WTC11 (cell line): ENCODE measurements around the gene RNF152.

Source experiments
- CREB1 ChIP-seq: sonication (generic); formaldehyde crosslinking; IDR thresholded peaks from 2 replicates; pipeline ENCODE4 v1.8.0; 2023; ENCODE audit warnings: mild to moderate bottlenecking, missing genetic modification reagents
- CTCF ChIP-seq: fragments of 200-600 bp; IDR thresholded peaks from 2 replicates; pipeline ENCODE4 v1.8.0; 2022; ENCODE audit warnings: antibody characterized with exemption
- GTF2I ChIP-seq: fragments of 250-450 bp; sonication (Bioruptor Pico); conservative IDR thresholded peaks from 2 replicates; pipeline ENCODE4 v1.4.0; 2021; ENCODE audit warnings: mild to moderate bottlenecking
- HMGXB4 ChIP-seq: sonication (generic); formaldehyde crosslinking; IDR thresholded peaks from 2 replicates; pipeline ENCODE4 v1.8.1; 2023; ENCODE audit warnings: mild to moderate bottlenecking, moderate library complexity, missing genetic modification reagents
- NFYB ChIP-seq: sonication (generic); formaldehyde crosslinking; conservative IDR thresholded peaks from 2 replicates; pipeline ENCODE4 v1.8.0; 2022; ENCODE audit warnings: low read depth, missing genetic modification reagents
- NR3C1 ChIP-seq: sonication (generic); formaldehyde crosslinking; conservative IDR thresholded peaks from 2 replicates; pipeline ENCODE4 v1.8.1; 2023; ENCODE audit warnings: low read depth, mild to moderate bottlenecking, missing genetic modification reagents
- ZNF263 ChIP-seq: sonication (generic); formaldehyde crosslinking; IDR thresholded peaks from 2 replicates; pipeline ENCODE4 v1.8.1; 2022; ENCODE audit warnings: low read depth, mild to moderate bottlenecking, moderate library complexity, missing genetic modification reagents

- TF ChIP-seq GTF2I (CRISPR knock-in tag) (no peak), CTCF (no peak), HMGXB4 (CRISPR knock-in tag) (no peak), NR3C1 (CRISPR knock-in tag) (no peak), ZNF263 (CRISPR knock-in tag) (no peak), CREB1 (CRISPR knock-in tag) (no peak), NFYB (CRISPR knock-in tag) (no peak)
Observed at GRCh38 chr18:61824733-61825363, 68.0 kb downstream of the RNF152 start.
